Activated T-cell treated with anti-CD3 and anti-CD28 coated beads, Interleukin-2, amount 50 U/mL, for 24 hours (primary cell): ENCODE results near the gene MN1.

Source experiments
- DNase-seq: peaks from one replicate; pipeline ENCODE4 v3.0.0-alpha.2; 2020
- H3K27ac Mint-ChIP-seq: 2 replicates; pipeline ENCODE4 v1.8.0; 2020; ENCODE audit warnings: mild to moderate bottlenecking, mixed read lengths
- H3K27me3 Mint-ChIP-seq: 2 replicates; pipeline ENCODE4 v1.8.0; 2020; ENCODE audit warnings: mixed read lengths
- H3K36me3 Mint-ChIP-seq: 2 replicates; pipeline ENCODE4 v1.8.0; 2020; ENCODE audit warnings: low read depth, mixed read lengths
- H3K4me1 Mint-ChIP-seq: 2 replicates; pipeline ENCODE4 v1.8.0; 2020; ENCODE audit warnings: low read depth, mixed read lengths
- H3K4me3 Mint-ChIP-seq: 2 replicates; pipeline ENCODE4 v1.8.0; 2020; ENCODE audit warnings: mild to moderate bottlenecking, moderate library complexity, mixed read lengths
- H3K9me3 Mint-ChIP-seq: 2 replicates; pipeline ENCODE4 v1.8.0; 2020; ENCODE audit warnings: mixed read lengths

Gene MN1

DNA sequence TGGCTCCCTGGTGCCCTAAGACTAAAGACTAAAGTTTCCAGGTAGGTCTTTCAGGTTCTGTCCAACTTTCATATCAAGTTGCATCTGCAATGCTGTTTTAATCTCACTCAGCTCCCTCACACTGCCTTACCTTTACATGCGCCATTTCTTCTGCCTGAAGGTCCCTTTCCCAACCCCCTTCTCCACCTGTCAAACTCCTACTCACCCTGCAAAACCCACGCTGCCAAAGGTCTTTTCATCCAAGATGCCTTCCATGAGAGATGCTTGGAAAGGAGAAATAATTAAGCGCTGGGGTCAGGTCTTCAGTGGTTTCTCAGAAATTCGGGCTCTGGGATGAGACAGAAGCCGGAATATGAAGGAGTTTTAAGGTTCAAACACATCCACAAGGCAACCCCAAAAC lies 95.1 kb downstream of the MN1 start:
- no peaks in the 10 kb centered on the region for H3K9me3 Mint-ChIP-seq
- H3K4me1 Mint-ChIP-seq = no peaks in the 10 kb centered on the region
- DNase-seq = no peak
- peaks cover 25% of the 10 kb centered on the region for H3K27me3 Mint-ChIP-seq
- no peak overlapping the region for H3K27ac Mint-ChIP-seq
- H3K36me3 Mint-ChIP-seq = no peaks in the 10 kb centered on the region
- no peak overlapping the region for H3K4me3 Mint-ChIP-seq

DNA sequence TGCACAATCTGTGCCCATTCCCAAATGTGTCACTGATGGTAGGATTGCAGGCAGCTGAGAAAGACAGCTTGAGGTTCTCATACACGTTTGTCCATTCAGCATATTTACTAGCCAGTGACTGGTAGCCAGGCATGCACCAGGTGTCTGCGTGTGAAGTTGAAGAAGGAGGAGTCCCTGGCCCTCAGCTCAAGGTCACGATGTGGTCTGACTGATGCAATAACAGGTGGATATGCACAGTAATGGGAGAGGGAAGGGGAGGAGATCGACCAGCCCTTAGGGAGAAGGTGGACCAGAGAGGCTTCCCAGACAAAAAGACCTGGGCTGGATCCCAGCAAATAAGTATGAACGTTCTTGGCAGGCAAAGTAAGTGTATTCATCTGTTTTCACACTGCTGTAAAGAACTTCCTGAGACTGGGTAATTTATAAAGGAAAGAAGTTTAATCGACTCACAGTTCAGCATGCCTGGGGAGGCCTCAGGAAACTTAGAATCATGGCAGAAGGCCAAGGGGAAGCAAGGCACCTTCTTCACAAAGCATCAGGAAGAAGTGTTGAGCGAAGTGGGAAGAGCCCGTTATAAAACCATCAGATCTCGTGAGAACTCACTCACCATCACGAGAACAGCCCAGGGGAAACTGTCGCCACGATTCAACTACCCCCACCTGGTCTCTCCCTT lies 96.0 kb downstream of the MN1 start:
- Mint-ChIP-seq H3K27me3 (peaks cover 16% of the 10 kb centered on the region), H3K36me3 (no peaks in the 10 kb centered on the region), H3K27ac (no peak overlapping the region), H3K4me3 (no peak overlapping the region), H3K9me3 (no peaks in the 10 kb centered on the region), H3K4me1 (no peaks in the 10 kb centered on the region)
- DNase-seq = no peak

DNA sequence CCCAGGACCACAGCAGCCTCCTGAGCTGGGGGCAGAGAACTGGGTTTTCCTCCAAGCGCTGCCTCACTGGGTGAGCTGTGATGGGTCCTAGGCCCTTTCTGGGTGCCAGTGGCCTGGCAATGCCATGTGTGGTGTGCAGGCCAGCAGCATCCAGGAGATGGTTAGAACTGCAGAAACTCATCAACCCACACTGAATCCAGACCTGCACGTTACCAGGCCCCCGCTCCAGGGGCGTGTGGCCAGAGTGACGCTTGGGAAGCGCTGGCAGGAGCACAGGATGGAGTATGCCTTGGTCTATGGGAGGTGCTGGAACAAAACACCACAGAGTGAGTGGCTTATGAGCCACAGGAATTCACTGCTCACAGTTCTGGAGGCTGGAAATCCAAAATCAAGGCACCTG lies 97.0 kb downstream of the MN1 start:
- Mint-ChIP-seq H3K36me3 (no peaks in the 10 kb centered on the region), H3K4me1 (no peaks in the 10 kb centered on the region), H3K4me3 (no peak overlapping the region), H3K27me3 (peaks cover 6% of the 10 kb centered on the region), H3K27ac (no peak overlapping the region), H3K9me3 (no peaks in the 10 kb centered on the region)
- no peak for DNase-seq

DNA sequence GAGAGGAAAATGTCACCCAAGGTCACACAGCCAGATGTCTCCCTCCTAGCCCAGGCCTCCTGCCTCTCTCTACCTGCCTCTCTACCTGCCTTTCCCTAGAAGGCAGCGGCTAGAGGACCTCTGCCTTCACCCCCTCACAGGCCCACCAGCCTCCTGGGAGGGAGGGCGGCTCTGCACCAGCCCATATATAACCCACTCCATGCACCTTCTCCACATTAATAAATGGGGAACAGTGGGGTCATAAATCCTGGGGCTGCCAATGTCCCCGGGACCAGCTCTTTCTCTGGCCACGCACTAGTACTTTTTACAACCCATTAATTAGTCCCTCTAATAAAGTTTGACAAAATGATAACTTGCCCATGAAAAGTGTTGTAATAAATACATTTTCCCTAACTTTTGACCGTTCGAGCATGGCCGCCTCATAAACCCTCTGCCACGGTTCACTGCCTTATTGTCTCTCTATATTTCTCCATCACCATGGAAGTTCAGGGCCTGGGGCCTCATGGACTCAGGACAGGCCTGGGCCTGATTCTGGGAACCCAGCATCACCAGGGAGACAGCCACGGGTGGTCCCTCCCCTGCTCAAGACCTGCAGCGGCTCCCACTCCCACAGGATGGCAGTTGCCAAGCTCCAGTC lies 102.1 kb downstream of the MN1 start:
- Mint-ChIP-seq H3K4me1 (no peaks in the 10 kb centered on the region), H3K36me3 (no peaks in the 10 kb centered on the region), H3K9me3 (peaks cover 6% of the 10 kb centered on the region), H3K27ac (no peak overlapping the region), H3K27me3 (no peaks in the 10 kb centered on the region), H3K4me3 (no peak overlapping the region)
- no peak for DNase-seq

DNA sequence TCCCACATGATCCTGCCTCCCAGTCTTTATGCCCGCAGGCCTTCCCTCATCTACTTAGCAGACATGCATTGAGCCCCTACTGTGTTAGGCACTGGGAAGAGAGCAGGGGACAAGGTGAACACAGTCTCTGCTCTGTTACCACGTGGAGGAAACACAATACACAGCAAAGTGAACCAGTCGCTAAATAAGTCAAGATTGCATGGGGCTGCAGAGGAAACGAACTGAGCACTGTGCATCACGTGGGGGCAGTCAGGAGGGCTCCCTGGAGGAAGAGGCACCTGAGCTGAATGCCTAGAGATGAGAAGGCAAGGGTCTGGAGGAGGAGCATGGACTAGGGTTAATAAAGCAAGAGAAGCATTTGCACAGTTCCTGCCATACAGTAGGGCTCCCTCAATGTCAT lies 102.7 kb downstream of the MN1 start:
- H3K36me3 Mint-ChIP-seq = no peaks in the 10 kb centered on the region
- no peak overlapping the region for H3K27ac Mint-ChIP-seq
- H3K27me3 Mint-ChIP-seq = no peaks in the 10 kb centered on the region
- H3K4me3 Mint-ChIP-seq = no peak overlapping the region
- DNase-seq = no peak
- no peaks in the 10 kb centered on the region for H3K4me1 Mint-ChIP-seq
- peaks cover 6% of the 10 kb centered on the region for H3K9me3 Mint-ChIP-seq
